HepG2 (cell line): ENCODE measurements around the gene SVOPL. TPM values are rescaled to one million over a fixed set of nuclear protein-coding genes. Genes with fewer than 3 reads are reported as not detected.

Experiments
- ATAC-seq: fragments of 200-7000 bp; cut with Tn5 transposase; 3 replicates; pipeline ENCODE4 v1.9.1; 2020; ENCODE audit warnings: mild to moderate bottlenecking, moderate library complexity
- BruUV-seq: library from RNA; stranded (reverse); fragments of 400-500 nt; replicated peaks from 2 replicates; lab custom pipeline; 2021; lab: Mats Ljungman, UMichigan
- CTCF ChIA-PET: fragments of 300-600 bp; formaldehyde crosslinking; extraction: SDS; loops from one replicate; lab custom pipeline; 2021; ENCODE audit warnings: low total read pairs, inconsistent platforms, low intra/inter-chr PET ratio; lab: Yijun Ruan, JAX
- POLR2A ChIA-PET: fragments of 350-600 bp; sonication (Branson Sonifier 250); formaldehyde crosslinking; loops from one replicate; lab custom pipeline; 2020; ENCODE audit warnings: antibody characterized with exemption, inconsistent platforms; lab: Yijun Ruan, JAX
- DNase-seq: peaks from one replicate; pipeline ENCODE4 v3.0.0-alpha.2; 2015; ENCODE audit warnings: low spot score
- FAIRE-seq: peaks from 3 replicates; lab custom pipeline; 2011; peaks lifted over from hg19 to GRCh38; lab: Jason Lieb, UNC
- H2AFZ ChIP-seq: one replicate; pipeline ENCODE4 v1.6.1; 2011; ENCODE audit warnings: low read length, inconsistent platforms
- H3K27ac ChIP-seq: fragments of 300-600 bp; 3 replicates; pipeline ENCODE4 v1.8.0; 2011; ENCODE audit warnings: mixed run types, mild to moderate bottlenecking, mixed read lengths, low read length, inconsistent platforms; ENCODE audit not compliant: insufficient read depth; ENCODE audit errors: extremely low read length
- H3K27me3 ChIP-seq, 2 experiments: fragments of 200-600 bp in 1 of 2; 2 replicates in 1 of 2; 3 replicates in 1 of 2; pipeline versions ENCODE4 v1.6.0 to v1.8.0; 2011; ENCODE audit warnings: low read length in 2 of 2, mild to moderate bottlenecking in 2 of 2, moderate library complexity in 2 of 2, inconsistent platforms in 1 of 2; ENCODE audit not compliant: insufficient read depth in 2 of 2, control insufficient read depth in 1 of 2
- H3K36me3 ChIP-seq, 2 experiments: fragments of 200-600 bp in 1 of 2; replicated peaks in 1 of 2; 2 replicates in 1 of 2; 3 replicates in 1 of 2; pipeline versions ENCODE4 v1.5.1 to v1.8.0; 2011; ENCODE audit warnings: low read length in 2 of 2, inconsistent platforms in 1 of 2; ENCODE audit not compliant: insufficient read depth in 2 of 2, control insufficient read depth in 1 of 2
- H3K4me1 ChIP-seq: 2 replicates; pipeline ENCODE4 v1.5.1; 2012; ENCODE audit warnings: low read length, inconsistent platforms; ENCODE audit not compliant: insufficient read depth
- H3K4me2 ChIP-seq: 2 replicates; pipeline ENCODE4 v1.6.0; 2011; ENCODE audit warnings: low read depth, low read length, inconsistent platforms
- H3K4me3 ChIP-seq, 3 experiments: fragments of 200-600 bp in 1 of 3; sonication (generic), shearing (Covaris generic) in 1 of 3; replicated peaks in 1 of 3; 2 replicates each; pipeline ENCODE4 v1.5.1; 2011 to 2016; ENCODE audit warnings: low read length in 3 of 3, inconsistent platforms in 2 of 3, low read depth in 2 of 3, mild to moderate bottlenecking in 2 of 3, control low read depth in 1 of 3, mixed read lengths in 1 of 3; ENCODE audit not compliant: insufficient read depth in 1 of 3
- H3K79me2 ChIP-seq: one replicate; pipeline ENCODE4 v1.6.1; 2011; ENCODE audit warnings: low read length, inconsistent platforms; ENCODE audit not compliant: insufficient read depth
- H3K9ac ChIP-seq: 2 replicates; pipeline ENCODE4 v1.6.0; 2011; ENCODE audit warnings: mild to moderate bottlenecking, low read depth, low read length, inconsistent platforms; ENCODE audit not compliant: insufficient read depth
- H3K9me3 ChIP-seq: 2 replicates; pipeline ENCODE4 v1.5.1; 2012; ENCODE audit warnings: mild to moderate bottlenecking, low read length
- H4K20me1 ChIP-seq: 2 replicates; pipeline ENCODE4 v1.6.0; 2011; ENCODE audit warnings: inconsistent platforms, mild to moderate bottlenecking, low read length, moderate library complexity; ENCODE audit not compliant: insufficient read depth
- CEBPB ChIP-seq: IDR thresholded peaks from 2 replicates; pipeline ENCODE4 v1.6.1; 2011; ENCODE audit warnings: low read depth, low read length, improper control_type of control experiment, borderline replicate concordance
- CEBPG ChIP-seq: IDR thresholded peaks from 2 replicates; pipeline ENCODE4 v1.6.1; 2016
- EP300 ChIP-seq, 3 experiments: sonication (generic) in 1 of 3; formaldehyde crosslinking in 1 of 3; IDR thresholded peaks; 2 replicates each; pipeline versions ENCODE4 v1.5.1 to v1.6.1; 2011 to 2020; ENCODE audit warnings: low read depth in 2 of 3, low read length in 2 of 3, borderline replicate concordance in 1 of 3, improper control_type of control experiment in 1 of 3, mild to moderate bottlenecking in 1 of 3, missing genetic modification reagents in 1 of 3, moderate library complexity in 1 of 3
- HDAC2 ChIP-seq: sonication (generic); formaldehyde crosslinking; IDR thresholded peaks from 2 replicates; pipeline ENCODE4 v1.4.0; 2020; ENCODE audit warnings: missing genetic modification reagents
- HMG20A ChIP-seq: IDR thresholded peaks from 2 replicates; pipeline ENCODE4 v1.6.1; 2016; ENCODE audit warnings: borderline replicate concordance
- HNF4A ChIP-seq: sonication (generic); formaldehyde crosslinking; IDR thresholded peaks from 2 replicates; pipeline ENCODE4 v1.4.0; 2020; ENCODE audit warnings: missing genetic modification reagents
- HNF4G ChIP-seq, 2 experiments: sonication (generic) in 1 of 2; formaldehyde crosslinking in 1 of 2; IDR thresholded peaks; 2 replicates each; pipeline versions ENCODE4 v1.4.0 to v1.6.1; 2011 to 2020; ENCODE audit warnings: borderline replicate concordance in 2 of 2, low read depth in 2 of 2, mild to moderate bottlenecking in 2 of 2, low read length in 1 of 2, missing genetic modification reagents in 1 of 2, moderate library complexity in 1 of 2
- MLLT10 ChIP-seq: sonication (generic); formaldehyde crosslinking; IDR thresholded peaks from 2 replicates; pipeline ENCODE4 v1.4.0; 2020; ENCODE audit warnings: missing genetic modification reagents
- PATZ1 ChIP-seq: sonication (generic); formaldehyde crosslinking; IDR thresholded peaks from 2 replicates; pipeline ENCODE4 v1.4.0; 2020; ENCODE audit warnings: missing genetic modification reagents
- RFXANK ChIP-seq: IDR thresholded peaks from 2 replicates; pipeline ENCODE4 v1.6.1; 2016
- SAP130 ChIP-seq: IDR thresholded peaks from 2 replicates; pipeline ENCODE4 v1.6.1; 2016; ENCODE audit warnings: low read depth
- SOX6 ChIP-seq, 2 experiments: fragments of 450-650 bp in 1 of 2; sonication (generic) in 1 of 2; formaldehyde crosslinking in 1 of 2; IDR thresholded peaks; 2 replicates each; pipeline versions ENCODE4 v1.4.0 to v1.6.1; 2017 to 2020; ENCODE audit warnings: antibody characterized with exemption in 1 of 2, mild to moderate bottlenecking in 1 of 2, missing genetic modification reagents in 1 of 2
- ZMYM3 ChIP-seq: sonication (generic); formaldehyde crosslinking; IDR thresholded peaks from 2 replicates; pipeline ENCODE4 v1.5.1; 2020; ENCODE audit warnings: mild to moderate bottlenecking, missing genetic modification reagents
- ZNF264 ChIP-seq: sonication (generic); formaldehyde crosslinking; IDR thresholded peaks from 2 replicates; pipeline ENCODE4 v1.4.0; 2020; ENCODE audit warnings: missing genetic modification reagents
- ZSCAN30 ChIP-seq: sonication (generic); formaldehyde crosslinking; IDR thresholded peaks from 2 replicates; pipeline ENCODE4 v1.5.0; 2020; ENCODE audit warnings: mild to moderate bottlenecking, missing genetic modification reagents
- WGBS: methylation state at CpG from one replicate; pipeline ENCODE4 v1.1.6; 2017; ENCODE audit warnings: low lambda C conversion rate; 5-methylcytosine and 5-hydroxymethylcytosine counted together
- in situ Hi-C: cut with HindIII; loops from 2 replicates; pipeline ENCODE4 v1.10.0; 2017; ENCODE audit warnings: low pct_unique_long_range_greater_than_20kb; ENCODE audit not compliant: extremely low pct_ligation_motif_present
- intact Hi-C: fragments of 100-400 bp; cut with micrococcal nuclease; formaldehyde crosslinking; loops from one replicate; pipeline ENCODE4 v1.10.0; 2022; ENCODE audit not compliant: unreplicated experiment
- polyA plus RNA-seq, 8 experiments: library from polyadenylated mRNA; depleted of rRNA in 3 of 8; stranded (reverse) in 7 of 8; unstranded in 1 of 8; fragments of >200 nt; fragmentation: Illumina TruSeq in 4 of 8; extraction: Trizol in 4 of 8; gene quantifications; 2 replicates each; pipeline versions ENCODE4 v1.2.1 to v1.2.3, GENCODE V29; 2011 to 2016; ENCODE audit warnings: low read depth in 4 of 8, missing spikeins in 1 of 8, mixed read lengths in 1 of 8; ENCODE audit not compliant: insufficient read depth in 1 of 8
- total RNA-seq, 5 experiments: library from RNA; depleted of rRNA; stranded (reverse); fragments of >200 nt; fragmentation: Illumina TruSeq; extraction: Trizol; gene quantifications; 2 replicates each; pipeline ENCODE4 v1.2.3, GENCODE V29; 2016; ENCODE audit warnings: low read depth in 1 of 5
- TF ChIP-seq, protein P1 (sequence below): sonication (generic); formaldehyde crosslinking; IDR thresholded peaks from 2 replicates; pipeline ENCODE4 v1.5.0; 2020; ENCODE audit warnings: mild to moderate bottlenecking, missing genetic modification reagents
- TF ChIP-seq, protein P2 (sequence below): sonication (generic); formaldehyde crosslinking; IDR thresholded peaks from 2 replicates; pipeline ENCODE4 v1.4.0; 2020; ENCODE audit warnings: mild to moderate bottlenecking, missing genetic modification reagents

SVOPL gene
- total and polyA plus RNA-seq, 2 of the 13 experiments (the other 11 are each of a cell fraction or from before 2014, with no cell fraction given): not detected

DNA sequence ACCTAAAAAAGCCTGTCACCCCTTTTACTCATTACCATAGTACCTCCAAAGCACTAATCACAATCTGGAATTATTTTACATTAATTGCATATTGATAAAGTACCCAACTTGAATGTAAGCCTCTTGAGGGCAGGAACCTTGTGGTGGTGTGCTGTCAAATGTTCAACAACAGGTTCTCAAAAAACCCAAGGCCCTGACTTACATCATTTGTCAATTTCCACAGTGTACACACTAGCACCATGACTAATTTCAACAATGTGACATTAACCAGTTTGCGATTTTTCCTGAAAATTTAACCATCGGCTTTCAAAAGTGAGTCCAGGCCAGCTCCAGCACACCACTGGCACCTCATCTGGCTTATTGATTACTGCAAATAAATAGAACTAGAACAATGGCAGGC is 87.5 kb downstream of the SVOPL start (continued):
- no peak for TF ChIP-seq MLLT10 (CRISPR knock-in tag)
- peak; percentile 18 for TF ChIP-seq SAP130
- TF ChIP-seq ZSCAN30: 0 out of 2 replicates have a peak, but pooled peaks have one; percentile 28
- TF ChIP-seq RFXANK (CRISPR knock-in tag): no peak
- peak in 1 of 2 experiments; percentile 18; a peak in 1 of 4 replicates for TF ChIP-seq EP300 (IDR thresholded peaks at IDR 0.05; ENCODE audit: low read depth in 2 of 2, low read length in 2 of 2)
- no peak for TF ChIP-seq EP300 (CRISPR knock-in tag; IDR thresholded peaks at IDR 0.05; ENCODE audit: borderline replicate concordance)

- ATAC-seq: peak; percentile 92
- Histone ChIP-seq H3K79me2 (no peaks in the 10 kb centered on the region), H3K9ac (peak overlapping the region; percentile 17; the same call in 1 of the 2 replicates), H3K4me2 (peak overlapping the region; percentile 42), H3K4me3 (no peak overlapping the region), H3K36me3 (no peaks in the 10 kb centered on the region), H3K27me3 (no peaks in the 10 kb centered on the region), H2AFZ (no peak overlapping the region), H4K20me1 (no peaks in the 10 kb centered on the region), H3K4me1 (peaks cover 51% of the 10 kb centered on the region), H3K27ac (peak overlapping the region; percentile 48), H3K9me3 (no peaks in the 10 kb centered on the region)
- in situ Hi-C loops (no loop called here), intact Hi-C loops (no loop called here)
- CTCF ChIA-PET: no interaction called here
- FAIRE-seq: peak; percentile 56
- POLR2A ChIA-PET: no interaction called here
- no TSS peak for BruUV-seq
- WGBS: 6% methylated on average over 7 of the region's 7 CpGs
- peak; percentile 61 for DNase-seq
- TF ChIP-seq HNF4G (IDR thresholded peaks at IDR 0.05; ENCODE audit: borderline replicate concordance, low read depth, low read length) (0 out of 2 replicates have a peak, but pooled peaks have one; percentile 3), HNF4G (CRISPR knock-in tag; IDR thresholded peaks at IDR 0.05; ENCODE audit: borderline replicate concordance, low read depth) (no peak), SOX6 (IDR thresholded peaks at IDR 0.05) (no peak), SOX6 (CRISPR knock-in tag; IDR thresholded peaks at IDR 0.05) (0 out of 2 replicates have a peak, but pooled peaks have one; percentile 16), PATZ1 (CRISPR knock-in tag) (0 out of 2 replicates have a peak, but pooled peaks have one; percentile 5), ZNF264 (CRISPR knock-in tag) (0 out of 2 replicates have a peak, but pooled peaks have one; percentile 27), CEBPB (peak; percentile 83), ZMYM3 (CRISPR knock-in tag) (0 out of 2 replicates have a peak, but pooled peaks have one; percentile 42), CEBPG (peak; percentile 55), HNF4A (peak; percentile 45), EP300 (IDR thresholded peaks at IDR 0.05; ENCODE audit: low read depth in 2 of 2, low read length in 2 of 2) (peak in 1 of 2 experiments; percentile 16; a peak in 1 of 4 replicates), EP300 (CRISPR knock-in tag; IDR thresholded peaks at IDR 0.05; ENCODE audit: borderline replicate concordance) (no peak), HDAC2 (CRISPR knock-in tag) (peak; percentile 41; the same call in 1 of the 2 replicates), HMG20A (no peak)
- TF ChIP-seq, protein P1, sequence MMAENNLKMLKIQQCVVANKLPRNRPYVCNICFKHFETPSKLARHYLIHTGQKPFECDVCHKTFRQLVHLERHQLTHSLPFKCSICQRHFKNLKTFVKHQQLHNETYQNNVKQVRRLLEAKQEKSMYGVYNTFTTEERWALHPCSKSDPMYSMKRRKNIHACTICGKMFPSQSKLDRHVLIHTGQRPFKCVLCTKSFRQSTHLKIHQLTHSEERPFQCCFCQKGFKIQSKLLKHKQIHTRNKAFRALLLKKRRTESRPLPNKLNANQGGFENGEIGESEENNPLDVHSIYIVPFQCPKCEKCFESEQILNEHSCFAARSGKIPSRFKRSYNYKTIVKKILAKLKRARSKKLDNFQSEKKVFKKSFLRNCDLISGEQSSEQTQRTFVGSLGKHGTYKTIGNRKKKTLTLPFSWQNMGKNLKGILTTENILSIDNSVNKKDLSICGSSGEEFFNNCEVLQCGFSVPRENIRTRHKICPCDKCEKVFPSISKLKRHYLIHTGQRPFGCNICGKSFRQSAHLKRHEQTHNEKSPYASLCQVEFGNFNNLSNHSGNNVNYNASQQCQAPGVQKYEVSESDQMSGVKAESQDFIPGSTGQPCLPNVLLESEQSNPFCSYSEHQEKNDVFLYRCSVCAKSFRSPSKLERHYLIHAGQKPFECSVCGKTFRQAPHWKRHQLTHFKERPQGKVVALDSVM: peak; percentile 51; the same call in 1 of the 2 replicates
- TF ChIP-seq, protein P2, sequence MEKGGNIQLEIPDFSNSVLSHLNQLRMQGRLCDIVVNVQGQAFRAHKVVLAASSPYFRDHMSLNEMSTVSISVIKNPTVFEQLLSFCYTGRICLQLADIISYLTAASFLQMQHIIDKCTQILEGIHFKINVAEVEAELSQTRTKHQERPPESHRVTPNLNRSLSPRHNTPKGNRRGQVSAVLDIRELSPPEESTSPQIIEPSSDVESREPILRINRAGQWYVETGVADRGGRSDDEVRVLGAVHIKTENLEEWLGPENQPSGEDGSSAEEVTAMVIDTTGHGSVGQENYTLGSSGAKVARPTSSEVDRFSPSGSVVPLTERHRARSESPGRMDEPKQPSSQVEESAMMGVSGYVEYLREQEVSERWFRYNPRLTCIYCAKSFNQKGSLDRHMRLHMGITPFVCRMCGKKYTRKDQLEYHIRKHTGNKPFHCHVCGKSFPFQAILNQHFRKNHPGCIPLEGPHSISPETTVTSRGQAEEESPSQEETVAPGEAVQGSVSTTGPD (CRISPR knock-in tag): no peak
Measured at GRCh38 chr7:138610671-138611170, 90.4 kb downstream of the SVOPL start.
